Spleen (tissue), 7 donors: ENCODE results near the gene TMEM167B.

Source experiments
- POLR2A ChIP-seq, 3 donors: fragments of 450-650 bp; IDR thresholded peaks; one replicate each; pipeline ENCODE4 v1.5.1; 2017; ENCODE audit warnings: antibody characterized with exemption in 3 of 3, mild to moderate bottlenecking in 1 of 3
- TF ChIP-seq, protein P1 (sequence below), 11 experiments: fragments of 200-600 bp in 7 of 11; fragments of 450-650 bp in 4 of 11; sonication (generic) in 4 of 11; IDR thresholded peaks in 8 of 11; conservative IDR thresholded peaks in 3 of 11; 1 replicate in 7 of 11; 2 replicates in 4 of 11; pipeline versions ENCODE4 v1.4.0 to v1.8.0; 2016 to 2021; ENCODE audit warnings: antibody characterized with exemption in 11 of 11, inconsistent platforms in 4 of 11, mild to moderate bottlenecking in 1 of 11
- donor health status: DM: no; HTN: no; CAD: no; lungs with moderate emphysema.
- donor health status: DM: no; HTN: no; CAD: no.
- donor health status: DM: no; HTN: no; CAD: no.

DNA sequence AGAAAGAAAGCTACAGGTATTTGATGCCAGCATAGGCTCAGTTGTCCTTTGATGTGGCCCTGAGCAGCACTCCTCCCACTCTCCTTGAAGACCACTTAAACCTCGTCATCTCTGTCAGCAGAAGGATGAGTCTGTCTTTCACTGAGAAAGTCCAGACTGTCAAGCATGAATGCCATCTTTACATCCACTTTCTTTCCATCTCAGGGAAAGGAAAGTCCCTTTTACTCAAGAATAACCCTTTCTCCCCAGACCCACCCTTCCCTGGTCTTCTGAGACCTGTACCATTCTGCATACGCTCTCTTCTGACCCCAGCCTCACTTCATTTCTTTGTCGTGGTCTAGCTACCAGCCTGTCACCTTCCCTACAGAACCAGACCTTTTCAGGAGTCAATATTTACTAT lies 19.3 kb downstream of the TMEM167B start:
- no peak for TF ChIP-seq POLR2A (IDR thresholded peaks at IDR 0.05)
- TF ChIP-seq, protein P1, sequence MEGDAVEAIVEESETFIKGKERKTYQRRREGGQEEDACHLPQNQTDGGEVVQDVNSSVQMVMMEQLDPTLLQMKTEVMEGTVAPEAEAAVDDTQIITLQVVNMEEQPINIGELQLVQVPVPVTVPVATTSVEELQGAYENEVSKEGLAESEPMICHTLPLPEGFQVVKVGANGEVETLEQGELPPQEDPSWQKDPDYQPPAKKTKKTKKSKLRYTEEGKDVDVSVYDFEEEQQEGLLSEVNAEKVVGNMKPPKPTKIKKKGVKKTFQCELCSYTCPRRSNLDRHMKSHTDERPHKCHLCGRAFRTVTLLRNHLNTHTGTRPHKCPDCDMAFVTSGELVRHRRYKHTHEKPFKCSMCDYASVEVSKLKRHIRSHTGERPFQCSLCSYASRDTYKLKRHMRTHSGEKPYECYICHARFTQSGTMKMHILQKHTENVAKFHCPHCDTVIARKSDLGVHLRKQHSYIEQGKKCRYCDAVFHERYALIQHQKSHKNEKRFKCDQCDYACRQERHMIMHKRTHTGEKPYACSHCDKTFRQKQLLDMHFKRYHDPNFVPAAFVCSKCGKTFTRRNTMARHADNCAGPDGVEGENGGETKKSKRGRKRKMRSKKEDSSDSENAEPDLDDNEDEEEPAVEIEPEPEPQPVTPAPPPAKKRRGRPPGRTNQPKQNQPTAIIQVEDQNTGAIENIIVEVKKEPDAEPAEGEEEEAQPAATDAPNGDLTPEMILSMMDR (IDR thresholded peaks at IDR 0.05 in 8 of 11, conservative IDR thresholded peaks at IDR 0.05 in 3 of 11) = no peak
